Measurements from ENCODE around the gene HOXC6. TPM values are rescaled to one million over a fixed set of nuclear protein-coding genes. Genes with fewer than 3 reads are reported as not detected.
A peak's percentile ranks its signal among the peaks of the same experiment; 100 is the strongest.

The HOXC6 gene
- total and polyA plus RNA-seq, 9 of the 15 experiments (the other 6 are each of a cell fraction or from before 2014, with no cell fraction given), result 0.06 to 4.0 (median 1.4) TPM

GRCh38 chr12:54032627-54033100, 4.4 kb downstream of the HOXC6 start, which contains the start of gene HOXC5 (continued):
- TF ChIP-seq HINFP (tag; conservative IDR thresholded peaks at IDR 0.05; ENCODE audit: low read depth), result no peak
- no peak for TF ChIP-seq FOXA3 (CRISPR knock-in tag; conservative IDR thresholded peaks at IDR 0.05 in 1 of 2, IDR thresholded peaks at IDR 0.05 in 1 of 2)
- TF ChIP-seq NONO (IDR thresholded peaks at IDR 0.05; ENCODE audit: low read depth in 2 of 2, low read length in 1 of 2), result no peak
- TF ChIP-seq ETV1 (tag; conservative IDR thresholded peaks at IDR 0.05; ENCODE audit: low read depth), result no peak
- no peak for TF ChIP-seq CHD4 (IDR thresholded peaks at IDR 0.05; ENCODE audit: insufficient read depth, insufficient replicate concordance, low read depth, low read length, poor library complexity, severe bottlenecking)
- no peak for TF ChIP-seq ZFX (CRISPR knock-in tag; IDR thresholded peaks at IDR 0.05)
- no peak for TF ChIP-seq HIVEP1 (CRISPR knock-in tag; IDR thresholded peaks at IDR 0.05)
- no peak for TF ChIP-seq RBFOX2 (IDR thresholded peaks at IDR 0.05; ENCODE audit: low read depth, low read length)
- TF ChIP-seq ZNF695 (CRISPR knock-in tag; IDR thresholded peaks at IDR 0.05), result no peak
- TF ChIP-seq TSHZ1 (CRISPR knock-in tag; IDR thresholded peaks at IDR 0.05), result no peak
- no peak for TF ChIP-seq HBP1 (CRISPR knock-in tag; IDR thresholded peaks at IDR 0.05)
- TF ChIP-seq POLR3A (IDR thresholded peaks at IDR 0.05; ENCODE audit: borderline replicate concordance, extremely low read depth, insufficient read depth, insufficient read length), result no peak
- TF ChIP-seq, protein P1, sequence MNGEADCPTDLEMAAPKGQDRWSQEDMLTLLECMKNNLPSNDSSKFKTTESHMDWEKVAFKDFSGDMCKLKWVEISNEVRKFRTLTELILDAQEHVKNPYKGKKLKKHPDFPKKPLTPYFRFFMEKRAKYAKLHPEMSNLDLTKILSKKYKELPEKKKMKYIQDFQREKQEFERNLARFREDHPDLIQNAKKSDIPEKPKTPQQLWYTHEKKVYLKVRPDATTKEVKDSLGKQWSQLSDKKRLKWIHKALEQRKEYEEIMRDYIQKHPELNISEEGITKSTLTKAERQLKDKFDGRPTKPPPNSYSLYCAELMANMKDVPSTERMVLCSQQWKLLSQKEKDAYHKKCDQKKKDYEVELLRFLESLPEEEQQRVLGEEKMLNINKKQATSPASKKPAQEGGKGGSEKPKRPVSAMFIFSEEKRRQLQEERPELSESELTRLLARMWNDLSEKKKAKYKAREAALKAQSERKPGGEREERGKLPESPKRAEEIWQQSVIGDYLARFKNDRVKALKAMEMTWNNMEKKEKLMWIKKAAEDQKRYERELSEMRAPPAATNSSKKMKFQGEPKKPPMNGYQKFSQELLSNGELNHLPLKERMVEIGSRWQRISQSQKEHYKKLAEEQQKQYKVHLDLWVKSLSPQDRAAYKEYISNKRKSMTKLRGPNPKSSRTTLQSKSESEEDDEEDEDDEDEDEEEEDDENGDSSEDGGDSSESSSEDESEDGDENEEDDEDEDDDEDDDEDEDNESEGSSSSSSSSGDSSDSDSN (IDR thresholded peaks at IDR 0.05; ENCODE audit: borderline replicate concordance in 1 of 2, low read depth in 2 of 2, low read length in 2 of 2), result no peak
- TF ChIP-seq BCL6 (CRISPR knock-in tag; IDR thresholded peaks at IDR 0.05), result no peak
- no peak for TF ChIP-seq FOXP1 (CRISPR knock-in tag; IDR thresholded peaks at IDR 0.05)
- TF ChIP-seq MLX (CRISPR knock-in tag; conservative IDR thresholded peaks at IDR 0.05), result no peak
- peak; percentile 94 for TF ChIP-seq CC2D1A (IDR thresholded peaks at IDR 0.05)
